GM23338 (cell line): ENCODE results near the gene RAB1B. TPM values are rescaled to one million over a fixed set of nuclear protein-coding genes. Genes with fewer than 3 reads are reported as not detected.

ENCODE experiments used
- ATAC-seq: fragments of 200-7000 bp; cut with Tn5 transposase; 3 replicates; pipeline ENCODE4 v1.9.1; 2020
- DNase-seq: peaks from one replicate; pipeline ENCODE4 v3.0.0-alpha.2; 2015; ENCODE audit warnings: low spot score
- H2AFZ ChIP-seq: fragments of 200-600 bp; sonication (generic); 2 replicates; pipeline ENCODE4 v1.8.0; 2016; ENCODE audit warnings: antibody characterized with exemption, mild to moderate bottlenecking, moderate library complexity
- H3F3A ChIP-seq: fragments of 200-600 bp; sonication (generic); replicated peaks from 2 replicates; pipeline ENCODE4 v1.8.0; 2017; ENCODE audit warnings: antibody characterized with exemption, mixed run types, low read depth
- H3K27ac ChIP-seq: fragments of 200-600 bp; sonication (generic); 2 replicates; pipeline ENCODE4 v1.6.1; 2016; ENCODE audit warnings: low read depth
- H3K27me3 ChIP-seq: fragments of 200-600 bp; sonication (generic); 2 replicates; pipeline ENCODE4 v1.8.0; 2016; ENCODE audit warnings: mild to moderate bottlenecking, mixed run types, moderate library complexity; ENCODE audit not compliant: insufficient read depth
- H3K36me3 ChIP-seq: fragments of 200-600 bp; sonication (generic); 2 replicates; pipeline ENCODE4 v1.8.0; 2016; ENCODE audit warnings: mild to moderate bottlenecking; ENCODE audit not compliant: insufficient read depth
- H3K4me1 ChIP-seq: fragments of 200-600 bp; sonication (generic); 2 replicates; pipeline ENCODE4 v1.8.0; 2016; ENCODE audit warnings: mild to moderate bottlenecking, moderate library complexity; ENCODE audit not compliant: insufficient read depth
- H3K4me2 ChIP-seq: fragments of 200-600 bp; sonication (generic); 2 replicates; pipeline ENCODE4 v1.7.1; 2017; ENCODE audit warnings: mixed run types
- H3K4me3 ChIP-seq: fragments of 200-600 bp; sonication (generic); 2 replicates; pipeline ENCODE4 v1.6.1; 2016; ENCODE audit warnings: mixed run types
- H3K79me2 ChIP-seq: fragments of 200-600 bp; sonication (generic); replicated peaks from 2 replicates; pipeline ENCODE4 v1.8.0; 2017; ENCODE audit warnings: mild to moderate bottlenecking; ENCODE audit not compliant: insufficient read depth
- H3K9me2 ChIP-seq: fragments of 200-600 bp; sonication (generic); 2 replicates; pipeline ENCODE4 v1.8.0; 2017; ENCODE audit not compliant: insufficient read depth
- H4K20me1 ChIP-seq: fragments of 200-600 bp; sonication (generic); replicated peaks from 2 replicates; pipeline ENCODE4 v1.8.0; 2017; ENCODE audit warnings: mild to moderate bottlenecking; ENCODE audit not compliant: insufficient read depth
- H3K27ac Mint-ChIP-seq: 2 replicates; pipeline ENCODE4 v1.8.0; 2020; ENCODE audit warnings: inconsistent platforms, mild to moderate bottlenecking, moderate library complexity, mixed read lengths
- H3K27me3 Mint-ChIP-seq: 3 replicates; pipeline ENCODE4 v1.8.0; 2022; ENCODE audit warnings: low read depth, mild to moderate bottlenecking, moderate library complexity, mixed read lengths, inconsistent platforms; ENCODE audit not compliant: insufficient read depth, poor library complexity
- H3K36me3 Mint-ChIP-seq: 3 replicates; pipeline ENCODE4 v1.8.0; 2021; ENCODE audit warnings: low read depth, mild to moderate bottlenecking, inconsistent platforms, moderate library complexity, mixed read lengths
- H3K4me1 Mint-ChIP-seq: 3 replicates; pipeline ENCODE4 v1.8.0; 2020; ENCODE audit warnings: mild to moderate bottlenecking, inconsistent platforms, mixed read lengths
- H3K4me3 Mint-ChIP-seq: 3 replicates; pipeline ENCODE4 v1.8.0; 2021; ENCODE audit warnings: moderate library complexity, mild to moderate bottlenecking, inconsistent platforms, mixed read lengths
- H3K9me3 Mint-ChIP-seq: 3 replicates; pipeline ENCODE4 v1.8.0; 2020; ENCODE audit warnings: moderate library complexity, mild to moderate bottlenecking, inconsistent platforms, mixed read lengths
- ETS1 ChIP-seq: IDR thresholded peaks from 2 replicates; pipeline ENCODE4 v1.6.1; 2016; ENCODE audit warnings: antibody characterized with exemption
- EZH2 ChIP-seq: fragments of 200-600 bp; sonication (generic); IDR thresholded peaks from one replicate; pipeline ENCODE4 v1.8.0; 2017; ENCODE audit warnings: antibody characterized with exemption, mild to moderate bottlenecking, low read depth; ENCODE audit not compliant: unreplicated experiment
- JUNB ChIP-seq: IDR thresholded peaks from one replicate; pipeline ENCODE4 v1.6.1; 2016; ENCODE audit warnings: antibody characterized with exemption; ENCODE audit not compliant: unreplicated experiment
- NANOG ChIP-seq: IDR thresholded peaks from 2 replicates; pipeline ENCODE4 v1.6.1; 2016; ENCODE audit warnings: antibody characterized with exemption, borderline replicate concordance
- POLR2AphosphoS5 ChIP-seq: IDR thresholded peaks from 2 replicates; pipeline ENCODE4 v1.6.1; 2016; ENCODE audit warnings: antibody characterized with exemption, low read depth
- STAT1 ChIP-seq: IDR thresholded peaks from one replicate; pipeline ENCODE4 v1.6.1; 2016; ENCODE audit warnings: antibody characterized with exemption; ENCODE audit not compliant: unreplicated experiment
- ZNF331 ChIP-seq: fragments of 250-450 bp; sonication (Bioruptor Pico); IDR thresholded peaks from 2 replicates; pipeline ENCODE4 v1.5.0; 2020; ENCODE audit warnings: low read depth, mild to moderate bottlenecking, moderate library complexity
- ZNF462 ChIP-seq: fragments of 250-450 bp; sonication (Bioruptor Pico); IDR thresholded peaks from 2 replicates; pipeline ENCODE4 v1.5.0; 2020; ENCODE audit warnings: mild to moderate bottlenecking, moderate library complexity
- polyA plus RNA-seq: library from polyadenylated mRNA; unstranded; fragments of >200 nt; fragmentation: Nextera tagmentation; extraction: Ambion mirVana; gene quantifications from 2 replicates; pipeline ENCODE4 v1.2.1, GENCODE V29; 2016
- total RNA-seq: library from RNA; depleted of rRNA; stranded (reverse); fragments of >200 nt; shearing (Covaris generic); gene quantifications from 2 replicates; pipeline ENCODE4 v1.2.3, GENCODE V29; 2014

Gene RAB1B
- total and polyA plus RNA-seq, 2 experiments from 2014 or later = 30.5 to 92.7 TPM

- no peak overlapping the region for H3K4me3 Mint-ChIP-seq
- Histone ChIP-seq H3K4me3 (no peak overlapping the region), H4K20me1 (no peaks in the 10 kb centered on the region; the same call in 1 of the 2 replicates), H3K27ac (no peak overlapping the region), H3F3A (0 out of 2 replicates have a peak, but pooled peaks cover 4% of the 10 kb centered on the region), H3K27me3 (no peaks in the 10 kb centered on the region), H3K4me1 (no peaks in the 10 kb centered on the region), H3K79me2 (no peaks in the 10 kb centered on the region), H3K36me3 (no peaks in the 10 kb centered on the region; the same call in 1 of the 2 replicates), H3K9me2 (no peaks in the 10 kb centered on the region), H3K4me2 (no peak overlapping the region), H2AFZ (no peak overlapping the region)
- no peak for ATAC-seq
- no peak for DNase-seq
- no peaks in the 10 kb centered on the region for H3K9me3 Mint-ChIP-seq
- no peak overlapping the region for H3K27ac Mint-ChIP-seq
- H3K4me1 Mint-ChIP-seq = peaks cover 2% of the 10 kb centered on the region; the same call in 1 of the 3 replicates
- H3K36me3 Mint-ChIP-seq = peaks cover 2% of the 10 kb centered on the region; the same call in 1 of the 3 replicates
- H3K27me3 Mint-ChIP-seq = peaks cover 10% of the 10 kb centered on the region
- TF ChIP-seq ETS1 (no peak), JUNB (no peak), ZNF462 (CRISPR knock-in tag) (no peak), ZNF331 (CRISPR knock-in tag) (no peak), NANOG (no peak), POLR2AphosphoS5 (no peak), EZH2 (no peak), STAT1 (no peak)
Observed at GRCh38 chr11:66238786-66239413, 29.5 kb upstream of the RAB1B start.
